Thoracic aorta (tissue), 2 donors: ENCODE results near the gene CTSF. TPM values are rescaled to one million over a fixed set of nuclear protein-coding genes. Genes with fewer than 3 reads are reported as not detected.
A peak's percentile ranks its signal among the peaks of the same experiment; 100 is the strongest.

Experiments used
- ATAC-seq: fragments of 150-250 bp; one replicate; pipeline ENCODE4 v1.8.0; 2017; ENCODE audit warnings: low read depth; ENCODE audit not compliant: insufficient number of reproducible peaks, low FRiP score
- DNase-seq: peaks from one replicate; pipeline ENCODE4 v3.0.0-alpha.2; 2020; ENCODE audit warnings: low spot score
- H3K27ac ChIP-seq, 2 donors: fragments of 200-600 bp; sonication (generic); 1 replicate in 1 of 2; 2 replicates in 1 of 2; pipeline ENCODE4 v1.5.1; 2016; ENCODE audit warnings: mild to moderate bottlenecking in 2 of 2, moderate library complexity in 2 of 2
- H3K27me3 ChIP-seq: fragments of 200-600 bp; sonication (generic); replicated peaks from 2 replicates; pipeline ENCODE4 v1.6.0; 2016; ENCODE audit warnings: mild to moderate bottlenecking; ENCODE audit not compliant: insufficient read depth
- H3K36me3 ChIP-seq: fragments of 200-600 bp; sonication (generic); one replicate; pipeline ENCODE4 v1.5.1; 2016
- H3K4me1 ChIP-seq, 2 donors: fragments of 200-600 bp; sonication (generic); 1 replicate in 1 of 2; 2 replicates in 1 of 2; pipeline versions ENCODE4 v1.5.1 to v1.6.0; 2016; ENCODE audit warnings: low read depth in 2 of 2, mild to moderate bottlenecking in 1 of 2; ENCODE audit not compliant: control insufficient read depth in 1 of 2
- H3K4me3 ChIP-seq: fragments of 200-600 bp; sonication (generic); 2 replicates; pipeline ENCODE4 v1.5.1; 2016; ENCODE audit warnings: mild to moderate bottlenecking
- H3K9me3 ChIP-seq: fragments of 200-600 bp; sonication (generic); 2 replicates; pipeline ENCODE4 v1.5.1; 2016
- CTCF ChIP-seq: fragments of 200-600 bp; sonication (generic); IDR thresholded peaks from one replicate; pipeline ENCODE4 v1.5.1; 2019; ENCODE audit warnings: antibody characterized with exemption
- total RNA-seq, 2 donors: library from RNA; depleted of rRNA; stranded (reverse); fragments of >200 nt; gene quantifications; one replicate each; pipeline versions ENCODE4 v1.1.0 to v1.2.3, GENCODE V29; 2016

CTSF gene
- total RNA-seq, 2 donors from 2014 or later = 122 to 195 TPM

- no peak for DNase-seq
- H3K4me3 ChIP-seq = no peak overlapping the region
- H3K27ac ChIP-seq = no peak overlapping the region
- no peak for ATAC-seq
- no peak for TF ChIP-seq CTCF
- no peaks in the 10 kb centered on the region for H3K36me3 ChIP-seq
- no peaks in the 10 kb centered on the region for H3K27me3 ChIP-seq
- no peaks in the 10 kb centered on the region for H3K9me3 ChIP-seq
- peaks cover 6 to 10% of the 10 kb centered on the region in 2 donors for H3K4me1 ChIP-seq
These were observed 6.5 kb downstream of the CTSF start for GRCh38 chr11:66561975-66562248.

- no peak for DNase-seq
- no peak for ATAC-seq
These were observed 7.0 kb downstream of the CTSF start for GRCh38 chr11:66561178-66561974.

GRCh38 chr11:66559866-66560676, 8.3 kb downstream of the CTSF start:
- DNase-seq (no peak), ATAC-seq (no peak)
- peaks cover 6 to 10% of the 10 kb centered on the region in 2 donors for H3K4me1 ChIP-seq
- H3K4me3 ChIP-seq = no peak overlapping the region
- no peak for TF ChIP-seq CTCF
- no peak overlapping the region for H3K27ac ChIP-seq
- H3K27me3 ChIP-seq = no peaks in the 10 kb centered on the region
- no peaks in the 10 kb centered on the region for H3K9me3 ChIP-seq
- H3K36me3 ChIP-seq = no peaks in the 10 kb centered on the region

More at GRCh38 chr11:66561178-66561974, 7.0 kb downstream of the CTSF start:
- TF ChIP-seq CTCF = no peak
- H3K27me3 ChIP-seq = no peaks in the 10 kb centered on the region
- H3K36me3 ChIP-seq = no peaks in the 10 kb centered on the region
- no peaks in the 10 kb centered on the region for H3K9me3 ChIP-seq
- no peak overlapping the region for H3K4me3 ChIP-seq
- H3K27ac ChIP-seq = no peak overlapping the region
- peaks cover 6 to 10% of the 10 kb centered on the region in 2 donors for H3K4me1 ChIP-seq

- no peak for DNase-seq
- no peaks in the 10 kb centered on the region for H3K36me3 ChIP-seq
- peaks cover 6 to 10% of the 10 kb centered on the region in 2 donors for H3K4me1 ChIP-seq
- ATAC-seq = no peak
- H3K27me3 ChIP-seq = no peaks in the 10 kb centered on the region
- TF ChIP-seq CTCF = no peak
- no peaks in the 10 kb centered on the region for H3K9me3 ChIP-seq
- H3K27ac ChIP-seq = no peak overlapping the region
- peak overlapping the region; percentile 56 for H3K4me3 ChIP-seq
These were observed 9.1 kb downstream of the CTSF start for GRCh38 chr11:66559142-66559865.
